Activated T-cell treated with anti-CD3 and anti-CD28 coated beads for 4 hours (primary cell): ENCODE measurements around the gene EXO1.
"Not testable (repeated sequence)": the region's sequence is repeated elsewhere in the genome, so short reads cannot be mapped to it uniquely, and the experiment has no call there.

Experiments used
- DNase-seq: peaks from one replicate; pipeline ENCODE4 v3.0.0-alpha.2; 2020

The EXO1 gene

DNA sequence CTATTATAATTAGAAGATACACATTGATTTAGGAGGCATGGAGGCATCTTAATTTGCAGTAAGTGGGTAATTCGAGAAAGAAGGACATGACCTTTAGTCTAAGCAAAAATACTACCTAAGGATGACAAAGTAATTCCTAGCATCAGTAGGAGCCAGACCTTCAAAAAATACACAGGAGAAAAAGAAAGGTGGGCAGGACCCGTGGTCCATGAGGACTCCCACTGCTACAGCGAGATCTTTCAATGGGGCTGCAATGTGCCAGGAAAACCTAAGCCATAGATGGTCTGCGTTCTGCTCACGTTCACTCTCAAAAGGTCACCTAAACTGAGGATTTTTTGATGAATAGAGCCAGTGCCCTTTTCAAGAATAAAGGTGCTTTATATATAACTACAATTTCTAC, 10.6 kb upstream of the EXO1 start:
- no peak for DNase-seq

GRCh38 chr1:241837901-241838300, 10.1 kb upstream of the EXO1 start:
- no peak for DNase-seq

- no peak for DNase-seq
Observed at GRCh38 chr1:241838897-241839296, 9.1 kb upstream of the EXO1 start.

DNA sequence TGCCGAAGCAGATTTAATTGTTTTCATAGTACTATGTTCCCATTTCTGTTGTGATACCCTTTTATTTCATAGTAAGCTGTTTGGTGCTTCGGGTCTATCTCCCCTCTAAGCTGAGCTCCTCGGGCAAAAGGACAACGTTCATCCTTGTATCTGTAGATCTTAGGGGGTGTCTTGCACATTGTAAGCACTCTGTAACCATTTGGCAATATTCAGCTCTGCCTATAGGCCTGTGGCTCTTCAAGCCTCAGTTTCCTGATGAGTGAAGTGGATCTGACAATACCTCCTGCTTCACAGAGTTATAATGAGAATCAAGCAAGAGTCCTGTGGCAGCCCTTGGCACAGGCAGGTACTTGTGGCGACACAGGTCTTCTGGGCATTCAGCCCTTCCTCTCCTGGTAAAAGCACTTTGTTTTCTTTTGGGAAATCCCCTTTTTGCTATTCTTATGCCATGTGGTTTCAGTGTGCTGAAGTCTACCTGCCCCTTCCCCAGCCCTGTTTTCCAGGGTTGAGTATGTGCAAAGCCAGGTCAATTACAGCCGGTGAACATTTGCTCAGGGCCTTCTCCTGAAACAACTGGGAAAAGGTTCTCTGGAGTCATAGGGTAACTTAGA, 8.5 kb upstream of the EXO1 start:
- DNase-seq, result no peak

GRCh38 chr1:241840164-241840563, 7.8 kb upstream of the EXO1 start:
- no peak for DNase-seq

DNA sequence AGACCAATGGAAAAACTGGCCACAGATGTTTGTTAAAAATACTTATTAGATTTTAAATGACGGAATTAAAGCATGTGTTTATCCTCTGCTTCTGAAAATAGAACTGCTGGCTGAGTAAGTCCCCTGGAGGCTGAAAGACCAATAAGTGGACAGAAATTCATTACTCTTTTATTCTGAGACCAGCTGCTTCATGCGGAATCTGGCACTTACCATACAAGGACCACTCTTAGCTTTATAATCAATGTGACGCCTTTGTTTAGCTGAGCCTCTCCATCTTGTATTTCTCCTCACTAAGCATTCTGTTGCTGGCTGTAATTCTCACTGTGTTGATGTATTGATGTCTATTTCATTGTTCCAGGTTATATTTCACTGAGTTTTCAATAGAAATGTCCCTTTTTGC, 6.3 kb upstream of the EXO1 start:
- DNase-seq, result no peak

DNA sequence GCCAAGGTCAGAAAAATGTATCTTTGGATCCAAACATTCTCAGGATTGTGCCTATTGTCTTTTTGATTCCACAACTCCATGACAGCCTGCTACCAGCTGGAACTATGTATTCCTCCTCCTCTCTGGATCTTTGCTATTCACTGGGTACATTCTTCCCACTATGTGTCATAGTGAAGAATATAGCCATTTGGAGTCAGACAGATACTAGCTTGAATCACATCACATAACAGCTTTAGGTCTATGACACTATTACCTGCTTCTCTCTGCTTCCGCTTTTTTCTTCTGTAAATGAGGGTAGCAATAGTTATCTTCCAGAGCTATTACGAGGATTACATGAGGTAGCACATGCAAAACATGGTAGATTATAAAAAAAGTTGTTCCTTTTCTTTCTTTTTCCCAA, 5.4 kb upstream of the EXO1 start:
- DNase-seq, result no peak

DNA sequence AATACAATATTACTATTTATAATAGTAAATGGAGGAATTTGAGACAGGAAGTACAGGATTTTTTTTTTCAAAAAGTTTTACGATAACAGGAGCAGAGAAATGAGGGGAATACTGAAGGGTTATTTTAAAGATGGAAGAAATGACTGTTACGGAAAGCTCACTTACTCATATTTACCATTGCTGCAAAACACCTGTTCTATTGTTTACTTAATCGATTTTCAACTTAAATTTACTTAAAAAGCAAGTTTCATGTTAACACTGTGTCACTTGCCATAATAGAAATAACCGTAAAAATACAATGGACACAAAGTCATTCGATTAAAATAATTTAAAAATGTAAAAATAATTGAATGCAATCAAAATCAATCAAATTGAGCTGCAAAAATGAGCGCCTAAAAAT, 3.4 kb upstream of the EXO1 start:
- DNase-seq, result no peak

DNA sequence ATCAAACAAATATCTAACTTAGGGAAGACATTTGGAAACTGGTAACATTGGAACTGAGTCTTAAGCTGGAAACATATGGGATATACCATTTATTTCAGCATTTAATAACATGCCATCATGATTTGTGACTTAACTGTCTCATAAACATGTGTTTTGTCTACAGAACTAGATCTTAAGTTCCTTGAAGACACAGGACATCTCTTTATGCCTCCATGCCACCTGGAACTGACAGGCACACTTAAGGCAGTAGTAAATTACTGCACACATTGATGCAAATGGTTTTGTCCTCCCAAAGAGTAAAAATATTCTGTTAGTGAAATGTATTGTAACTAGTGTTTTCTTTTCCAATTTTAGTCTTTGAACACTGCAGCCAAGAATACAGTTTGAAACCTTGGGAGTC, 1.6 kb upstream of the EXO1 start:
- no peak for DNase-seq

- DNase-seq, result no peak
Observed at GRCh38 chr1:241846862-241847539, 1.0 kb upstream of the EXO1 start.

DNA sequence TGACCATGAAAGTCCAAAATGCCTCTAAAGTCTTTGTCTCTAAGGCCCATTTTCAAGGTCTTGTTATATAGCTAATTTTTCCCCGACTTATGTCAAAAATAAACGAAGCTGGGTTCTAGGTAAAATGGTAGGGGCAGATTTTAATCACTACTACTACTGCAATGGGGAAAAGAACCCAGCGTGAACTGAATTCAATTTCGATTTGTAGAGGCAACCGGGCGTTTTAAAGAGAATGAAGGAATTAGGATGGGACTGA, 536 bp upstream of the EXO1 start:
- DNase-seq, result no peak

GRCh38 chr1:241848686-241849344, 811 bp downstream of the EXO1 start:
- DNase-seq, result no peak

DNA sequence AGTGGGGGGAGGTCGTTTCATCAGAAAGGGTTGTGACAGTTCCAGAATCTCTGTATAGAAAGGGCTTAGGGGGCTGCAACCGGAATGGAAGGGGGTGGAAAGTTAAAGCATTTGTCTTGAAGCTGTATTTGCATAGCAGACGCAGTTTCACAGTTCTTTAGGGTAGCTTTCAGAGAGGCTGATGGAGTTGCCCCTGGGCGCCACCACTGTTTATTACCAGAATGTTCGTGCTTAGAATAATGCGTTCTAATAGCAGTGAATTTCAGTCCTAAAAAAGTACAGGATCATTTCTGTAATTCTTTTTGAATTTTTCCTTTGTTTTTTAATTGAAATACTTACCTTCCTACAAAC, 1.3 kb downstream of the EXO1 start:
- DNase-seq, result no peak

DNA sequence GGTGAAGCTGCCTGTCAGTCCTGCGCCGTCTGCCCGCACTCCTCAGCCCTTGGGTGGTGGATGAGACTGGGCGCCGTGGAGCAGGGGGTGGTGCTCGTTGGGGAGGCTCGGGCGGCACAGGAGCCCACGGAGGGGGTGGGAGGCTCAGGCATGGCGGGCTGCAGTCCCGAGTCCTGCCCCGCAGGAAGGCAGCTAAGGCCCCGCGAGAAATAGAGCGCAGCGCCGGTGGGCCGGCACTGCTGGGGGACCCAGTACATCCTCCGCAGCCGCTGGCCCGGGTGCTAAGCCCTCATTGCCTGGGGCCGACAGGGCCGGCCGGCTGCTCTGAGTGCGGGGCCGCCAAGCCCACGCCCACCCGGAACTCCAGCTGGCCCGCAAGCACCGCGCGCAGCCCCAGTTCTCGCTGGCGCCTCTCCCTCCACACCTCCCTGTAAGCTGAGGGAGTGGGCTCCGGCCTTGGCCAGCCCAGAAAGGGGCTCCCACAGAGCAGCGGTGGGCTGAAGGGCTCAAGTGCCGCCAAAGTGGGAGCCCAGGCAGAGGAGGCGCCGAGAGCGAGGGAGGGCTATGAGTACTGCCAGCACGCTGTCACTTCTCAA, 7.6 kb downstream of the EXO1 start:
- DNase-seq, result not testable (repeated sequence)

DNA sequence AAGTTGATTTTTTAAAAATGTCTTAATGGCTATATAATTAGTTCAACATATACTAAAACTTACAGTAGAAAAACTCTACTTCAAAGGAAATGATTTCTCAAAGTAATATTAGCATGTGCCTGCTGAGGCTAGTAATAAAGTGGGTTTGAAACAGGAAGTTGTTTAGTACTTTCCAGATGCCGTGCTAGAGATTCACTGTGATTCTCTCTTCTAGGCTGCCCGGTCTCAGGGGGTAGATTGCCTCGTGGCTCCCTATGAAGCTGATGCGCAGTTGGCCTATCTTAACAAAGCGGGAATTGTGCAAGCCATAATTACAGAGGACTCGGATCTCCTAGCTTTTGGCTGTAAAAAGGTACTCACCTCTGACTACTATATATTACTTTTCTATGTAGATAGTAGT, 9.1 kb downstream of the EXO1 start:
- DNase-seq, result no peak

DNA sequence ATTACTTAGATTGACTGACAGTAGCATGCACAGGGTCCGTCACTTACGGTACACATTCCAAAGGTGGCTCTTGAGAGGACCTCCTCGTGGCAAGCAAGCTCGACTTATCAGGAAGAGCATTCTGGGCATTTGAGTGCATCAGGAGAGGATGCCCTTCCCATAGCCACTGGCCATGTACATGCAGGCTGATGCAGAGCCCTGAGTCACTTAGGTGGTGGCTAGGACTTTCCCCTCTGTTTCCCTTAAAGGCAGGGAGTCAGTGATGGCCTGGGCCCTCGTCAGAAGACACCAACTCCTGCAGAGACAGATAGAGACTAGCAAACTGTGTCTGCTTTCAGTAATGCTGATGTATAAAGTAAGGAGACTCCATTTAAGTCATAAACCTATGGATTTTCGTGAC, 12.9 kb downstream of the EXO1 start:
- no peak for DNase-seq

GRCh38 chr1:241869022-241869421, 21.0 kb downstream of the EXO1 start:
- DNase-seq, result no peak

- DNase-seq, result no peak
Observed at GRCh38 chr1:241870336-241870735, 22.3 kb downstream of the EXO1 start.

DNA sequence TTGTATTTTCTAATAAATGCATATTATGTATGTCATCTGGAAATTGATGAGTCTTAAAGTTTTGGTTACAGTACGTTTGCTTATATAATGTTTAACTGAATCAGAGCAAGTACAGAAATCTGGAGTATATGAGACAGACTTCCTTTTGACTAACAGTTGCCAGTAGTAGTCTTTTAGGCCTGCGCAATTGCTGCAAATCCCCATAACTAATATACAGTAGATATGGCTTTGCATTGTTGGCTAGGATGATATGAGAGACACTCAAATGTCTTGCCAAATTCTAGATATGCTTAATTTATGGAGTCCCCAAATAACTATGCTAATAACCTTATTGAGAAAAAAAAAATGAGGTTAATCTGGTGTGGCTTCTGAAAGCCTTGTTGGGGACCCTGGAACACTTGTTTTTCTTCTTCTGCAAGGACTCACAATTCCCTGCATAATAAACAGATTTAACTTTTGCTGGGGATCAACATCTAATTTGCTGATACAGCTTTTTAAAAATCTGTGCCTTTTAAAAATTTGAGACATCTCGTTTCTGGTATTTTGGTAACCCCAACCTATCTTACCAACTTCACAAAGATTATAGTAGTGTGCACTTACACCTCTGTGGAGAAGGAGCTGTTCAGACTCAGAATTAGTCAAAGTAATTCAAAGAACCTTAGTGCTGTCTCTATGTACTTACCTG, 22.9 kb downstream of the EXO1 start:
- DNase-seq, result no peak

GRCh38 chr1:241881440-241881839, 33.4 kb downstream of the EXO1 start:
- DNase-seq, result no peak

GRCh38 chr1:241883159-241883558, 35.2 kb downstream of the EXO1 start:
- no peak for DNase-seq

- no peak for DNase-seq
Observed at GRCh38 chr1:241888232-241888631, 40.2 kb downstream of the EXO1 start.

- no peak for DNase-seq
Observed at GRCh38 chr1:241891296-241891695, 43.3 kb downstream of the EXO1 start.

GRCh38 chr1:241894016-241894415, 46.0 kb downstream of the EXO1 start:
- no peak for DNase-seq
